H1 (cell line): ENCODE measurements around the gene UCP2. TPM values are rescaled to one million over a fixed set of nuclear protein-coding genes. Genes with fewer than 3 reads are reported as not detected.

ENCODE experiments used
- CTCF ChIA-PET: fragments of 300-600 bp; sonication (Branson Sonifier 250); formaldehyde crosslinking; loops from one replicate; lab custom pipeline; 2021; ENCODE audit not compliant: partially characterized antibody; lab: Charles Lee
- POLR2A ChIA-PET: fragments of 300-600 bp; sonication (Branson Sonifier 250); formaldehyde crosslinking; loops from one replicate; lab custom pipeline; 2021; ENCODE audit warnings: inconsistent platforms; ENCODE audit not compliant: partially characterized antibody; lab: Charles Lee
- DNase-seq, 2 experiments: peaks; one replicate each; pipeline versions ENCODE4 v3.0.0 to v3.0.0-alpha.2; 2010 to 2022; ENCODE audit warnings: low spot score in 2 of 2, low read depth in 1 of 2, mixed read lengths in 1 of 2
- FAIRE-seq: peaks from 2 replicates; lab custom pipeline; 2011; peaks lifted over from hg19 to GRCh38; lab: Jason Lieb, UNC
- H2AFZ ChIP-seq: 2 replicates; pipeline ENCODE4 v1.8.1; 2012; ENCODE audit warnings: low read length, inconsistent platforms
- H2AK5ac ChIP-seq: 2 replicates; pipeline ENCODE4 v1.6.1; 2013; ENCODE audit warnings: low read depth, low read length
- H2BK120ac ChIP-seq: replicated peaks from 2 replicates; pipeline ENCODE3; 2013; ENCODE audit warnings: low read depth, low read length, inconsistent platforms
- H2BK12ac ChIP-seq: 2 replicates; pipeline ENCODE4 v1.6.1; 2013; ENCODE audit warnings: low read depth, low read length
- H2BK15ac ChIP-seq: 2 replicates; pipeline ENCODE4 v1.6.1; 2013; ENCODE audit warnings: low read length
- H2BK20ac ChIP-seq: 2 replicates; pipeline ENCODE4 v1.6.1; 2013; ENCODE audit warnings: low read length
- H2BK5ac ChIP-seq: 2 replicates; pipeline ENCODE4 v1.6.1; 2013; ENCODE audit warnings: low read depth, low read length
- H3K14ac ChIP-seq: 2 replicates; pipeline ENCODE4 v1.6.1; 2013; ENCODE audit warnings: inconsistent platforms; ENCODE audit not compliant: insufficient read length
- H3K18ac ChIP-seq: 2 replicates; pipeline ENCODE4 v1.6.1; 2013; ENCODE audit warnings: low read length; ENCODE audit errors: extremely low read depth
- H3K23ac ChIP-seq: 2 replicates; pipeline ENCODE4 v1.6.1; 2013; ENCODE audit warnings: inconsistent platforms; ENCODE audit not compliant: insufficient read length
- H3K23me2 ChIP-seq: 2 replicates; pipeline ENCODE4 v1.6.1; 2013; ENCODE audit warnings: low read depth, low read length
- H3K27ac ChIP-seq: 2 replicates; pipeline ENCODE4 v1.6.1; 2011; ENCODE audit warnings: low read depth, low read length, inconsistent platforms
- H3K27me3 ChIP-seq, 4 experiments: replicated peaks in 1 of 4; 1 replicate in 1 of 4; 2 replicates in 3 of 4; pipeline versions ENCODE4 v1.6.1 to v1.8.1; 2011 to 2013; ENCODE audit warnings: low read length in 3 of 4, mild to moderate bottlenecking in 3 of 4, inconsistent platforms in 2 of 4, mixed read lengths in 2 of 4, moderate library complexity in 1 of 4; ENCODE audit not compliant: control insufficient read depth in 3 of 4, insufficient read depth in 3 of 4; ENCODE audit errors: extremely low read depth in 1 of 4
- H3K36me3 ChIP-seq, 4 experiments: 2 replicates each; pipeline versions ENCODE4 v1.6.1 to v1.8.1; 2011 to 2013; ENCODE audit warnings: mild to moderate bottlenecking in 4 of 4, low read length in 3 of 4, moderate library complexity in 2 of 4, control low read depth in 1 of 4, inconsistent platforms in 1 of 4; ENCODE audit not compliant: insufficient read depth in 4 of 4, control insufficient read depth in 2 of 4
- H3K4ac ChIP-seq: replicated peaks from 2 replicates; pipeline ENCODE3; 2013; ENCODE audit warnings: low read length, low read depth, mixed read lengths, inconsistent platforms; ENCODE audit not compliant: insufficient read length
- H3K4me1 ChIP-seq, 4 experiments: replicated peaks in 1 of 4; 1 replicate in 1 of 4; 2 replicates in 3 of 4; pipeline versions ENCODE4 v1.6.1 to v1.8.1; 2011 to 2013; ENCODE audit warnings: low read length in 3 of 4, inconsistent platforms in 2 of 4, mixed read lengths in 1 of 4; ENCODE audit not compliant: insufficient read depth in 4 of 4, control insufficient read depth in 3 of 4
- H3K4me2 ChIP-seq, 2 experiments: 2 replicates each; pipeline versions ENCODE4 v1.6.1 to v1.8.1; 2011 to 2013; ENCODE audit warnings: low read depth in 2 of 2, low read length in 2 of 2, control low read depth in 1 of 2, inconsistent platforms in 1 of 2, mild to moderate bottlenecking in 1 of 2; ENCODE audit not compliant: insufficient read depth in 1 of 2
- H3K4me3 ChIP-seq, 4 experiments: fragments of 200-600, 300-600 bp in 1 of 4; sonication (generic), shearing (Covaris generic), sonication (Bioruptor Twin) in 1 of 4; 2 replicates each; pipeline versions ENCODE4 v1.5.1 to v1.8.1; 2011 to 2016; ENCODE audit warnings: low read length in 4 of 4, low read depth in 3 of 4, control low read depth in 2 of 4, inconsistent platforms in 2 of 4, mild to moderate bottlenecking in 2 of 4, mixed read lengths in 1 of 4, moderate library complexity in 1 of 4; ENCODE audit not compliant: insufficient read depth in 2 of 4; ENCODE audit errors: extremely low read depth in 1 of 4
- H3K56ac ChIP-seq: replicated peaks from 2 replicates; pipeline ENCODE3; 2013; ENCODE audit warnings: low read depth, mild to moderate bottlenecking, mixed read lengths, low read length, inconsistent platforms; ENCODE audit not compliant: insufficient read length
- H3K79me1 ChIP-seq: 2 replicates; pipeline ENCODE4 v1.6.1; 2013; ENCODE audit warnings: low read depth, low read length, control low read depth
- H3K79me2 ChIP-seq, 2 experiments: 2 replicates each; pipeline versions ENCODE4 v1.6.1 to v1.8.1; 2012 to 2013; ENCODE audit warnings: low read length in 2 of 2, mild to moderate bottlenecking in 2 of 2, inconsistent platforms in 1 of 2; ENCODE audit not compliant: insufficient read depth in 2 of 2, control insufficient read depth in 1 of 2
- H3K9ac ChIP-seq, 4 experiments: replicated peaks in 1 of 4; 1 replicate in 1 of 4; 2 replicates in 3 of 4; pipeline versions ENCODE4 v1.6.1 to v1.8.1; 2011 to 2013; ENCODE audit warnings: low read depth in 3 of 4, low read length in 3 of 4, control low read depth in 2 of 4, mild to moderate bottlenecking in 2 of 4, moderate library complexity in 2 of 4, inconsistent platforms in 1 of 4; ENCODE audit errors: extremely low read depth in 1 of 4
- H3K9me3 ChIP-seq, 2 experiments: 2 replicates each; pipeline versions ENCODE4 v1.6.1 to v1.8.1; 2012 to 2013; ENCODE audit warnings: mild to moderate bottlenecking in 2 of 2, moderate library complexity in 2 of 2, control low read depth in 1 of 2, inconsistent platforms in 1 of 2, low read depth in 1 of 2, low read length in 1 of 2, mixed read lengths in 1 of 2; ENCODE audit not compliant: insufficient read depth in 2 of 2
- H4K20me1 ChIP-seq, 2 experiments: replicated peaks in 1 of 2; 2 replicates each; pipeline versions ENCODE3 to v1.8.1; 2011 to 2013; ENCODE audit warnings: inconsistent platforms in 2 of 2, low read length in 2 of 2, mild to moderate bottlenecking in 1 of 2; ENCODE audit not compliant: insufficient read depth in 2 of 2, control insufficient read depth in 1 of 2
- H4K5ac ChIP-seq: 2 replicates; pipeline ENCODE4 v1.6.1; 2013; ENCODE audit warnings: low read length, low read depth, mixed read lengths, inconsistent platforms; ENCODE audit not compliant: insufficient read length
- H4K8ac ChIP-seq: 2 replicates; pipeline ENCODE4 v1.8.0; 2013; ENCODE audit warnings: mild to moderate bottlenecking, moderate library complexity, low read length, inconsistent platforms; ENCODE audit not compliant: insufficient read depth; ENCODE audit errors: extremely low read depth
- H4K91ac ChIP-seq: replicated peaks from 2 replicates; pipeline ENCODE3; 2013; ENCODE audit warnings: low read length, mixed read lengths, inconsistent platforms; ENCODE audit not compliant: insufficient read length
- CBX8 ChIP-seq: fragments of 300-800, 300-1000 bp; sonication (generic); IDR thresholded peaks from 2 replicates; pipeline ENCODE4 v1.7.1; 2016; ENCODE audit warnings: low read depth, low read length, borderline replicate concordance
- KDM1A ChIP-seq: fragments of 200-600, 300-600 bp; sonication (generic); IDR thresholded peaks from 2 replicates; pipeline ENCODE4 v1.7.1; 2016; ENCODE audit warnings: mild to moderate bottlenecking, low read length, borderline replicate concordance
- KDM4A ChIP-seq: IDR thresholded peaks from one replicate; pipeline ENCODE4 v1.7.1; 2012; ENCODE audit warnings: low read depth, mild to moderate bottlenecking, moderate library complexity, low read length, inconsistent platforms; ENCODE audit not compliant: severe bottlenecking
- POLR2A ChIP-seq, 2 experiments: IDR thresholded peaks; 1 replicate in 1 of 2; 2 replicates in 1 of 2; pipeline ENCODE4 v1.6.1; 2011; ENCODE audit warnings: low read depth in 2 of 2, low read length in 2 of 2, mild to moderate bottlenecking in 2 of 2; ENCODE audit errors: control extremely low read depth in 1 of 2
- SIX5 ChIP-seq: IDR thresholded peaks from 2 replicates; pipeline ENCODE4 v1.6.1; 2011; ENCODE audit warnings: mild to moderate bottlenecking, low read depth, low read length
- TEAD4 ChIP-seq: IDR thresholded peaks from 2 replicates; pipeline ENCODE4 v1.6.1; 2012; ENCODE audit warnings: low read depth, low read length, inconsistent platforms, mixed read lengths
- WGBS, 2 experiments: shearing (Covaris generic) in 1 of 2; methylation state at CpG; one replicate each; pipeline versions ENCODE4 v1.1.6 to v1.1.7; 2013 to 2015; ENCODE audit warnings: low lambda C conversion rate in 2 of 2, mixed read lengths in 2 of 2, inconsistent platforms in 1 of 2, low coverage in 1 of 2, missing lambda C conversion rate in 1 of 2; ENCODE audit not compliant: insufficient replicate concordance in 2 of 2, insufficient coverage in 1 of 2, insufficient read length in 1 of 2; ENCODE audit errors: extremely low coverage in 1 of 2, missing lambda C conversion rate in 1 of 2; 5-methylcytosine and 5-hydroxymethylcytosine counted together
- polyA plus RNA-seq, 7 experiments: library from polyadenylated mRNA; depleted of rRNA in 3 of 7; stranded (reverse) in 5 of 7; unstranded in 2 of 7; fragments of >200 nt in 5 of 7; fragments of 200-250 nt in 2 of 7; gene quantifications; 1 replicate in 5 of 7; 2 replicates in 1 of 7; 4 replicates in 1 of 7; pipeline versions ENCODE4 v1.2.1 to v1.2.3, GENCODE V29; 2011 to 2013; ENCODE audit warnings: missing spikeins in 2 of 7, mixed read lengths in 2 of 7
- total RNA-seq: library from RNA; stranded (reverse); fragmentation: NEBNext Ultra II Directional; extraction: Animal tissue kit (Norgen Biotek cat#: 25700); gene quantifications from 2 replicates; pipeline ENCODE4 v1.2.1, GENCODE V29; 2021

The UCP2 gene
- total and polyA plus RNA-seq, 2 of the 8 experiments (the other 6 are each of a cell fraction or from before 2014, with no cell fraction given): 46.2 to 55.2 TPM

GRCh38 chr11:73965076-73965763 lies 17.4 kb downstream of the UCP2 start:
- H2BK15ac ChIP-seq: no peak overlapping the region
- no peak overlapping the region for H3K56ac ChIP-seq
- H2AK5ac ChIP-seq: no peak overlapping the region
- no peaks in the 10 kb centered on the region for H3K4me1 ChIP-seq
- no peak overlapping the region for H4K91ac ChIP-seq
- H3K9me3 ChIP-seq: no peaks in the 10 kb centered on the region
- H3K23me2 ChIP-seq: no peaks in the 10 kb centered on the region; the same call in 1 of the 2 replicates
- no peak overlapping the region for H3K9ac ChIP-seq
- H2BK12ac ChIP-seq: no peak overlapping the region
- H4K8ac ChIP-seq: no peak overlapping the region
- no peaks in the 10 kb centered on the region for H3K79me2 ChIP-seq
- H4K5ac ChIP-seq: no peak overlapping the region
- no peak overlapping the region for H3K18ac ChIP-seq
- no peaks in the 10 kb centered on the region for H3K79me1 ChIP-seq
- no peak overlapping the region for H3K4me3 ChIP-seq
- H3K23ac ChIP-seq: no peak overlapping the region
- no peaks in the 10 kb centered on the region; a peak in 1 of 7 replicates for H3K27me3 ChIP-seq
- no peaks in the 10 kb centered on the region for H3K36me3 ChIP-seq
- ChIA-PET CTCF (interaction anchor here (0.7 to 3.1 kb wide), 9 partner anchors 9 to 682 kb away, joined by 3 to 22 read pairs (median 4); no protein-coding TSS in a partner anchor), POLR2A (interaction anchor here (1.4 to 2.6 kb wide), 2 partner anchors 14 to 17 kb away, joined by 5 to 11 read pairs; partner anchors contain the start of gene UCP2)
- FAIRE-seq: no peak
- WGBS, 2 experiments: 92% methylated on average over 10 of the region's 10 CpGs; no CpG with 5 or more reads in 1 of the 2 experiments
- TF ChIP-seq SIX5 (no peak), CBX8 (no peak), KDM1A (no peak), KDM4A (no peak), POLR2A (IDR thresholded peaks at IDR 0.05; ENCODE audit: control extremely low read depth in 1 of 2, low read depth in 2 of 2, low read length in 2 of 2) (no peak), TEAD4 (no peak)
- no peak for DNase-seq
- no peak overlapping the region for H2BK120ac ChIP-seq
- H3K27ac ChIP-seq: no peak overlapping the region
- no peak overlapping the region for H2AFZ ChIP-seq
- no peak overlapping the region for H2BK20ac ChIP-seq
- no peak overlapping the region for H3K4ac ChIP-seq
- no peak overlapping the region for H3K14ac ChIP-seq
- H2BK5ac ChIP-seq: no peak overlapping the region
- H3K4me2 ChIP-seq: no peak overlapping the region
- H4K20me1 ChIP-seq: no peaks in the 10 kb centered on the region
